Prostate gland (tissue), 2 donors: ENCODE measurements around the gene PSMB10. TPM values are rescaled to one million over a fixed set of nuclear protein-coding genes. Genes with fewer than 3 reads are reported as not detected.
"Not testable (repeated sequence)": the region's sequence is repeated elsewhere in the genome, so short reads cannot be mapped to it uniquely, and the experiment has no call there.

ENCODE experiments used
- DNase-seq: peaks from one replicate; pipeline ENCODE4 v3.0.0-alpha.2; 2019; ENCODE audit warnings: low spot score
- H3K27ac ChIP-seq, 2 donors: fragments of 200-600 bp; sonication (generic); 2 replicates each; pipeline ENCODE4 v1.5.1; 2017 to 2019
- H3K27me3 ChIP-seq: fragments of 200-600 bp; sonication (generic); replicated peaks from 2 replicates; pipeline ENCODE4 v1.5.1; 2019; ENCODE audit not compliant: insufficient read depth
- H3K36me3 ChIP-seq, 2 donors: fragments of 200-600 bp; sonication (generic); 1 replicate in 1 of 2; 2 replicates in 1 of 2; pipeline versions ENCODE4 v1.5.1 to v1.8.1; 2017 to 2019
- H3K4me1 ChIP-seq: fragments of 200-600 bp; sonication (generic); replicated peaks from 2 replicates; pipeline ENCODE4 v1.5.1; 2019
- H3K4me3 ChIP-seq, 2 donors: fragments of 200-600 bp; sonication (generic); 2 replicates each; pipeline ENCODE4 v1.5.1; 2017 to 2019
- H3K9me3 ChIP-seq: fragments of 200-600 bp; sonication (generic); 2 replicates; pipeline ENCODE4 v1.5.1; 2017
- POLR2A ChIP-seq: fragments of 450-650 bp; IDR thresholded peaks from one replicate; pipeline ENCODE4 v1.6.1; 2016; ENCODE audit warnings: antibody characterized with exemption, mild to moderate bottlenecking
- POLR2AphosphoS5 ChIP-seq: sonication (generic); formaldehyde crosslinking; IDR thresholded peaks from one replicate; pipeline ENCODE4 v1.6.1; 2017; ENCODE audit warnings: antibody characterized with exemption
- WGBS: methylation state at CpG from one replicate; pipeline ENCODE4 v1.1.5; 2018; 5-methylcytosine and 5-hydroxymethylcytosine counted together
- intact Hi-C: fragments of 100-400 bp; cut with DNase I; formaldehyde crosslinking; loops from one replicate; pipeline ENCODE4 v1.14.2; 2022
- total RNA-seq, 2 donors: library from RNA; depleted of rRNA; stranded (reverse); fragments of >200 nt; gene quantifications; one replicate each; pipeline ENCODE4 v1.1.0, GENCODE V29; 2016
- TF ChIP-seq, protein P1 (sequence below), 4 experiments: fragments of 200-600 bp in 2 of 4; fragments of 450-650 bp in 2 of 4; sonication (generic) in 2 of 4; IDR thresholded peaks; 1 replicate in 3 of 4; 2 replicates in 1 of 4; pipeline ENCODE4 v1.5.1; 2016 to 2019; ENCODE audit warnings: antibody characterized with exemption in 4 of 4, mild to moderate bottlenecking in 2 of 4, moderate library complexity in 2 of 4

The PSMB10 gene
- total RNA-seq, 2 donors from 2014 or later = 29.9 to 42.5 TPM

- no peak for TF ChIP-seq POLR2AphosphoS5
- TF ChIP-seq, protein P1, sequence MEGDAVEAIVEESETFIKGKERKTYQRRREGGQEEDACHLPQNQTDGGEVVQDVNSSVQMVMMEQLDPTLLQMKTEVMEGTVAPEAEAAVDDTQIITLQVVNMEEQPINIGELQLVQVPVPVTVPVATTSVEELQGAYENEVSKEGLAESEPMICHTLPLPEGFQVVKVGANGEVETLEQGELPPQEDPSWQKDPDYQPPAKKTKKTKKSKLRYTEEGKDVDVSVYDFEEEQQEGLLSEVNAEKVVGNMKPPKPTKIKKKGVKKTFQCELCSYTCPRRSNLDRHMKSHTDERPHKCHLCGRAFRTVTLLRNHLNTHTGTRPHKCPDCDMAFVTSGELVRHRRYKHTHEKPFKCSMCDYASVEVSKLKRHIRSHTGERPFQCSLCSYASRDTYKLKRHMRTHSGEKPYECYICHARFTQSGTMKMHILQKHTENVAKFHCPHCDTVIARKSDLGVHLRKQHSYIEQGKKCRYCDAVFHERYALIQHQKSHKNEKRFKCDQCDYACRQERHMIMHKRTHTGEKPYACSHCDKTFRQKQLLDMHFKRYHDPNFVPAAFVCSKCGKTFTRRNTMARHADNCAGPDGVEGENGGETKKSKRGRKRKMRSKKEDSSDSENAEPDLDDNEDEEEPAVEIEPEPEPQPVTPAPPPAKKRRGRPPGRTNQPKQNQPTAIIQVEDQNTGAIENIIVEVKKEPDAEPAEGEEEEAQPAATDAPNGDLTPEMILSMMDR (IDR thresholded peaks at IDR 0.05) = no peak
- no peak for TF ChIP-seq POLR2A
- no peaks in the 10 kb centered on the region for H3K9me3 ChIP-seq
- WGBS = 79% methylated on average over 9 of the region's 9 CpGs
- intact Hi-C loops = no loop called here
- H3K4me1 ChIP-seq = peaks cover 7% of the 10 kb centered on the region
- peaks cover 12 to 16% of the 10 kb centered on the region in 2 donors for H3K36me3 ChIP-seq
- no peak for DNase-seq
- no peaks in the 10 kb centered on the region for H3K27me3 ChIP-seq
- no peak overlapping the region for H3K27ac ChIP-seq
- H3K4me3 ChIP-seq = no peak overlapping the region
Observed at GRCh38 chr16:67941469-67942199, 5.0 kb upstream of the PSMB10 start.

DNA sequence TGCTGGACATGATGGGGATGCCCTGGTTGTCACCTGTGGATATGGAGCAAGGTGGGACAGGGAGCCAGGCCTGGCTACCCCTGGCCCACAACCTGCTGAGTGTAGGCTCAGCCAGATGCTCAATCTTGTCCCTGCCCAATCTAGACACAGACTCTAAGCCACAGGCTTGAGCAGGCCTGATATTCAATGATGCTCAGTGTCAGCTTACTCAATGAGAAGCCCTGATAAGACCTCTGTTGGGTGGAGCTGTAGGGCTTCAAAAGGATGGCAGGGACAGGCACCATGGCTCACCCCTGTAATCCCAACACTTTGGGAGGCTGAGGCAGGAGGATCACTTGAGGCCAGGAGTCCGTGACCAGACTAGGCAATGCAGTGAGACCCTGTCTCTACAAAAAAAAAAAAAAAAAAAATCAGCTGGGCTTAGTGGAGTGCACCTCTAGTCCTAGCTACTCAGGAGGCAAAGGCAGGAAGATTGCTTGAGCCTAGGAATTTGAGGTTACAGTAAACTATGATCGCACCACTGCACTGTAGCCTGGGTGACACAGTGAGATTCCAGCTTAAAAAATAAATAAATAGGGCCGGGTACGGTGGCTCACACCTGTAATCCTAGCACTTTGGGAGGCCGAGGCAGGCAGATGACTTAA is 3.9 kb upstream of the PSMB10 start:
- no peak for DNase-seq
- TF ChIP-seq POLR2A = no peak
- H3K27me3 ChIP-seq = no peaks in the 10 kb centered on the region
- peaks cover 7% of the 10 kb centered on the region for H3K4me1 ChIP-seq
- H3K27ac ChIP-seq = no peak overlapping the region
- H3K9me3 ChIP-seq = no peaks in the 10 kb centered on the region
- peaks cover 2 to 6% of the 10 kb centered on the region in 2 donors for H3K36me3 ChIP-seq
- WGBS = 96% methylated on average over 5 of the region's 5 CpGs
- intact Hi-C loops = no loop called here
- no peak overlapping the region for H3K4me3 ChIP-seq

- H3K27ac ChIP-seq = no peak overlapping the region
Observed at GRCh38 chr16:67939507-67940445, 3.1 kb upstream of the PSMB10 start.

GRCh38 chr16:67937713-67938112 is 1.1 kb upstream of the PSMB10 start:
- not testable (repeated sequence) for H3K36me3 ChIP-seq, H3K9me3 ChIP-seq, H3K27ac ChIP-seq, H3K27me3 ChIP-seq, H3K4me3 ChIP-seq, DNase-seq
- intact Hi-C loops = loop anchor here (10.0 kb wide), 1 partner anchor 403 kb away; no protein-coding TSS in a partner anchor
- WGBS = 90% methylated on average over 5 of the region's 5 CpGs
- peaks cover 14% of the 10 kb centered on the region for H3K4me1 ChIP-seq

More at GRCh38 chr16:67939507-67940445, 3.1 kb upstream of the PSMB10 start:
- H3K4me1 ChIP-seq = peaks cover 14% of the 10 kb centered on the region
- no peaks in the 10 kb centered on the region for H3K27me3 ChIP-seq
- peak; percentile 13 for TF ChIP-seq POLR2AphosphoS5
- TF ChIP-seq, protein P1 (IDR thresholded peaks at IDR 0.05) = no peak
- WGBS = 64% methylated on average over 33 of the region's 33 CpGs
- H3K36me3 ChIP-seq = peaks cover 0 to 3% of the 10 kb centered on the region in 2 donors
- no peak overlapping the region for H3K4me3 ChIP-seq
- no peaks in the 10 kb centered on the region for H3K9me3 ChIP-seq
- peak; percentile 57 for DNase-seq
- intact Hi-C loops = loop anchor here (10.0 kb wide), 1 partner anchor 405 kb away; no protein-coding TSS in a partner anchor

DNA sequence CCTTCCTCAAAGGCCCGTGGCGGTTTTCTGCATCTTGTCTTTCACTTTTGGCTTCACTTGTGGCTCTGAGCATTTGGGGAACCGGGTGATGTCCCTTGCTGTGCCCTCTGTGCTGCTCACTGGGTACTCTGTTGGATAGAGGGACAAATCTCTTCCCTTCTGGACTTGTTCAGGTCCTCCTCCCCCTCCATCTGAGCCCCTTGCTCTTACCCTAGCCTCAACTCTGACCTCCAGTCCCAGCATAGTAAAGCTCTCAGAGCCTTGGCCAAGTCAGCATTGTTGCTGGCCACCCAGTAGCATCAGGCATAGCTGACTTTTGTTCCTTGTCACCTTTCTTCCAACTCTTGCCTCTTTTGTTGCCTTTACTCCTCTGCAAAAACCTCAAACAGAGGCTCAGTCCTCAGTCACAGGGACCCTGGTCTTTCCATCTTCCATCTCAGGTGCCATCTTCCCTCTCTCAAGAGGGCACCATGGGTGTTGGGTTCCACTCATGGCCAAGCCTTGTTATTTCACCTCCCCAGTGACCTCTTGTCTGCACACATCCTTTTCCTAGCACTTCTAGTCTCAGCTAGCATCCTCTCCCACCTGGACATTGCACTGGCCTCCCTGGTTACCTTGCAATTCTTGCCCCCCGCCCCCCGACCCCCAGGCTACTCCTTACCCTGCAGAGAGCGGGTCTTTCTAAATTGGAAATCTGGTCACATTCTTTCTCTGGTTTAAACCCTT is 393 bp upstream of the PSMB10 start:
- peak overlapping the region; percentile 91 to 95 for H3K27ac ChIP-seq
- intact Hi-C loops = loop anchor here (10.0 kb wide), 1 partner anchor 402 kb away; no protein-coding TSS in a partner anchor
- 46% methylated on average over 6 of the region's 6 CpGs for WGBS
- H3K4me1 ChIP-seq = peaks cover 14% of the 10 kb centered on the region
- no peaks in the 10 kb centered on the region for H3K27me3 ChIP-seq
- TF ChIP-seq, protein P1 (IDR thresholded peaks at IDR 0.05) = no peak
- no peak for TF ChIP-seq POLR2AphosphoS5
- TF ChIP-seq POLR2A = no peak
- H3K4me3 ChIP-seq = peak overlapping the region; percentile 66 to 94
- peak; percentile 60 for DNase-seq
- no peaks in the 10 kb centered on the region for H3K9me3 ChIP-seq
- H3K36me3 ChIP-seq = no peaks in the 10 kb centered on the region
